NB4 (cell line): Measurements from ENCODE around the gene PHRF1.

Experiments used
- MYC ChIP-seq: IDR thresholded peaks from 2 replicates; pipeline ENCODE4 v1.6.1; 2011; ENCODE audit warnings: low read depth, low read length
- POLR2A ChIP-seq: IDR thresholded peaks from 2 replicates; pipeline ENCODE4 v1.6.1; 2011; ENCODE audit warnings: mild to moderate bottlenecking; ENCODE audit not compliant: insufficient read length; ENCODE audit errors: extremely low read depth
- TF ChIP-seq, protein P1 (sequence below): IDR thresholded peaks from one replicate; pipeline ENCODE4 v1.5.1; 2012; ENCODE audit warnings: low read depth, low read length
- TF ChIP-seq, protein P2 (sequence below): IDR thresholded peaks from 2 replicates; pipeline ENCODE4 v1.6.1; 2011; ENCODE audit warnings: low read depth, low read length

DNA sequence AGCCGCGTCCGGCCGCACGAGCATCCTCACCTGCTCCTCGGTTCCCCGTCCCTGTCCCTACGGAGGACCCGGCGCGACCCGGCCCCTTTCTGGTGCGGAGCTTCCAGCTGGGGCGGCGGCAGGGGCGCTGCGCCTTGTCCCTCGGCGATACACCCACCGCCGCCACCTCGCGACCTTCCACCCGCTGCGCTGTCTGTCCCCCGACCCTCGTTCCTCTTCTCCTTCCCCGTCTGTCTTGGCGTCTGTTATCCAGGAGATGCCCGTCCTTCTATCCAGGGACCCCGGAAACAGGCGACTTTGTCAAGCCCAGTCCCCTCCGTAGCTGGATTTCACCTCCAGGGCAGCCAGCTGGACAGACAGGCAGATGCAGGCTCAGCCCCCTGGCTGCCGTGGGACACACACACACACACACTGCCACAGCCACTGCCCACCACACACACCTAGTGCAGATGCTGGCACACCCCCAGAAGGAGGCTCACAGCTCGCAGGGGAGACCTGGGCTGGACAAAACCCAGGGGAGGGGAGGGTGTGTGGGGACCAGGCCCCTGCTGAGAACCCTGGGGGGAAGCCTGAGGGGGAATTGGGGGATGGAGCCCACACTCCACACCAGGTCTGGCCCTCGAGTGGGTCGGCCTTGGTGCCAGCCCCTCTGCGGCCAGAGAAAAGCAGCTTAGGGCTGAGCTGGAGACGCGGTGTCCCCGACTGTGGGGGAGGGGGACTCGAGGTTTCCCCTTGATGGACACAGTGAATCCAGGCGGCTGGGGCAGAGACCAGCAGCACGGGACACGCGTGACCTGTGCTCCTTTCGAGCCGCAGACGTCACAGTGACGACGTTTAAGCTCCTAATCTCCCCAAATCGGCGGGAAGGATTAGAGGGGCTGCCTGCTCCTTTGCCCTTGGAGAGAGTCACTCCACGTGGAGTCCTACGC, 61.6 kb downstream of the PHRF1 start:
- TF ChIP-seq, protein P1, sequence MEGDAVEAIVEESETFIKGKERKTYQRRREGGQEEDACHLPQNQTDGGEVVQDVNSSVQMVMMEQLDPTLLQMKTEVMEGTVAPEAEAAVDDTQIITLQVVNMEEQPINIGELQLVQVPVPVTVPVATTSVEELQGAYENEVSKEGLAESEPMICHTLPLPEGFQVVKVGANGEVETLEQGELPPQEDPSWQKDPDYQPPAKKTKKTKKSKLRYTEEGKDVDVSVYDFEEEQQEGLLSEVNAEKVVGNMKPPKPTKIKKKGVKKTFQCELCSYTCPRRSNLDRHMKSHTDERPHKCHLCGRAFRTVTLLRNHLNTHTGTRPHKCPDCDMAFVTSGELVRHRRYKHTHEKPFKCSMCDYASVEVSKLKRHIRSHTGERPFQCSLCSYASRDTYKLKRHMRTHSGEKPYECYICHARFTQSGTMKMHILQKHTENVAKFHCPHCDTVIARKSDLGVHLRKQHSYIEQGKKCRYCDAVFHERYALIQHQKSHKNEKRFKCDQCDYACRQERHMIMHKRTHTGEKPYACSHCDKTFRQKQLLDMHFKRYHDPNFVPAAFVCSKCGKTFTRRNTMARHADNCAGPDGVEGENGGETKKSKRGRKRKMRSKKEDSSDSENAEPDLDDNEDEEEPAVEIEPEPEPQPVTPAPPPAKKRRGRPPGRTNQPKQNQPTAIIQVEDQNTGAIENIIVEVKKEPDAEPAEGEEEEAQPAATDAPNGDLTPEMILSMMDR, result no peak
- TF ChIP-seq, protein P2, sequence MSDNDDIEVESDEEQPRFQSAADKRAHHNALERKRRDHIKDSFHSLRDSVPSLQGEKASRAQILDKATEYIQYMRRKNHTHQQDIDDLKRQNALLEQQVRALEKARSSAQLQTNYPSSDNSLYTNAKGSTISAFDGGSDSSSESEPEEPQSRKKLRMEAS, result no peak
- TF ChIP-seq POLR2A, result no peak
- no peak for TF ChIP-seq MYC
